ENCODE measurements around the gene AP1G1.

GRCh38 chr16:71775949-71776348 is 32.7 kb downstream of the AP1G1 start:
- TF ChIP-seq CEBPB (IDR thresholded peaks at IDR 0.05; ENCODE audit: low read depth, low read length) = no peak
- no peak for TF ChIP-seq RAD21 (IDR thresholded peaks at IDR 0.05; ENCODE audit: low read length)
- TF ChIP-seq CTCF (conservative IDR thresholded peaks at IDR 0.05; ENCODE audit: low read depth, low read length) = no peak
- no peak for TF ChIP-seq BHLHE40 (IDR thresholded peaks at IDR 0.05; ENCODE audit: low read depth, low read length)
- TF ChIP-seq SMC3 (IDR thresholded peaks at IDR 0.05; ENCODE audit: low read depth, low read length) = no peak
- TF ChIP-seq POLR2A (IDR thresholded peaks at IDR 0.05; ENCODE audit: low read depth, low read length) = no peak
- no peak for TF ChIP-seq RFX5 (IDR thresholded peaks at IDR 0.05; ENCODE audit: low read depth, low read length)
- no peak for TF ChIP-seq MXI1 (IDR thresholded peaks at IDR 0.05; ENCODE audit: borderline replicate concordance, low read depth, low read length)

Measured in IMR-90 (cell line).